HepG2 (cell line): Measurements from ENCODE around the gene NF2. TPM values are rescaled to one million over a fixed set of nuclear protein-coding genes. Genes with fewer than 3 reads are reported as not detected.

ENCODE experiments used
- ATAC-seq: fragments of 200-7000 bp; cut with Tn5 transposase; 3 replicates; pipeline ENCODE4 v1.9.1; 2020; ENCODE audit warnings: mild to moderate bottlenecking, moderate library complexity
- BruUV-seq: library from RNA; stranded (reverse); fragments of 400-500 nt; replicated peaks from 2 replicates; lab custom pipeline; 2021; lab: Mats Ljungman, UMichigan
- CTCF ChIA-PET: fragments of 300-600 bp; formaldehyde crosslinking; extraction: SDS; loops from one replicate; lab custom pipeline; 2021; ENCODE audit warnings: low total read pairs, inconsistent platforms, low intra/inter-chr PET ratio; lab: Yijun Ruan, JAX
- POLR2A ChIA-PET: fragments of 350-600 bp; sonication (Branson Sonifier 250); formaldehyde crosslinking; loops from one replicate; lab custom pipeline; 2020; ENCODE audit warnings: antibody characterized with exemption, inconsistent platforms; lab: Yijun Ruan, JAX
- DNase-seq: peaks from one replicate; pipeline ENCODE4 v3.0.0-alpha.2; 2015; ENCODE audit warnings: low spot score
- FAIRE-seq: peaks from 3 replicates; lab custom pipeline; 2011; peaks lifted over from hg19 to GRCh38; lab: Jason Lieb, UNC
- H2AFZ ChIP-seq: one replicate; pipeline ENCODE4 v1.6.1; 2011; ENCODE audit warnings: low read length, inconsistent platforms
- H3K27ac ChIP-seq: fragments of 300-600 bp; 3 replicates; pipeline ENCODE4 v1.8.0; 2011; ENCODE audit warnings: mixed run types, mild to moderate bottlenecking, mixed read lengths, low read length, inconsistent platforms; ENCODE audit not compliant: insufficient read depth; ENCODE audit errors: extremely low read length
- H3K27me3 ChIP-seq, 2 experiments: fragments of 200-600 bp in 1 of 2; 2 replicates in 1 of 2; 3 replicates in 1 of 2; pipeline versions ENCODE4 v1.6.0 to v1.8.0; 2011; ENCODE audit warnings: low read length in 2 of 2, mild to moderate bottlenecking in 2 of 2, moderate library complexity in 2 of 2, inconsistent platforms in 1 of 2; ENCODE audit not compliant: insufficient read depth in 2 of 2, control insufficient read depth in 1 of 2
- H3K36me3 ChIP-seq, 2 experiments: fragments of 200-600 bp in 1 of 2; replicated peaks in 1 of 2; 2 replicates in 1 of 2; 3 replicates in 1 of 2; pipeline versions ENCODE4 v1.5.1 to v1.8.0; 2011; ENCODE audit warnings: low read length in 2 of 2, inconsistent platforms in 1 of 2; ENCODE audit not compliant: insufficient read depth in 2 of 2, control insufficient read depth in 1 of 2
- H3K4me1 ChIP-seq: 2 replicates; pipeline ENCODE4 v1.5.1; 2012; ENCODE audit warnings: low read length, inconsistent platforms; ENCODE audit not compliant: insufficient read depth
- H3K4me2 ChIP-seq: 2 replicates; pipeline ENCODE4 v1.6.0; 2011; ENCODE audit warnings: low read depth, low read length, inconsistent platforms
- H3K4me3 ChIP-seq, 3 experiments: fragments of 200-600 bp in 1 of 3; sonication (generic), shearing (Covaris generic) in 1 of 3; replicated peaks in 1 of 3; 2 replicates each; pipeline ENCODE4 v1.5.1; 2011 to 2016; ENCODE audit warnings: low read length in 3 of 3, inconsistent platforms in 2 of 3, low read depth in 2 of 3, mild to moderate bottlenecking in 2 of 3, control low read depth in 1 of 3, mixed read lengths in 1 of 3; ENCODE audit not compliant: insufficient read depth in 1 of 3
- H3K79me2 ChIP-seq: one replicate; pipeline ENCODE4 v1.6.1; 2011; ENCODE audit warnings: low read length, inconsistent platforms; ENCODE audit not compliant: insufficient read depth
- H3K9ac ChIP-seq: 2 replicates; pipeline ENCODE4 v1.6.0; 2011; ENCODE audit warnings: mild to moderate bottlenecking, low read depth, low read length, inconsistent platforms; ENCODE audit not compliant: insufficient read depth
- H3K9me3 ChIP-seq: 2 replicates; pipeline ENCODE4 v1.5.1; 2012; ENCODE audit warnings: mild to moderate bottlenecking, low read length
- H4K20me1 ChIP-seq: 2 replicates; pipeline ENCODE4 v1.6.0; 2011; ENCODE audit warnings: inconsistent platforms, mild to moderate bottlenecking, low read length, moderate library complexity; ENCODE audit not compliant: insufficient read depth
- DNMT3B ChIP-seq: conservative IDR thresholded peaks from 2 replicates; pipeline ENCODE4 v1.6.1; 2016; ENCODE audit warnings: missing biosample characterization, control low read depth
- FOXP1 ChIP-seq, 2 experiments: fragments of 450-650 bp in 1 of 2; IDR thresholded peaks; 2 replicates each; pipeline ENCODE4 v1.6.1; 2017 to 2018; ENCODE audit warnings: antibody characterized with exemption in 1 of 2
- MNT ChIP-seq: fragments of 450-650 bp; IDR thresholded peaks from 2 replicates; pipeline ENCODE4 v1.6.1; 2016
- THAP8 ChIP-seq: sonication (generic); formaldehyde crosslinking; IDR thresholded peaks from 2 replicates; pipeline ENCODE4 v1.5.1; 2020; ENCODE audit warnings: missing genetic modification reagents, mild to moderate bottlenecking, borderline replicate concordance
- USF2 ChIP-seq, 2 experiments: sonication (generic) in 1 of 2; formaldehyde crosslinking in 1 of 2; IDR thresholded peaks; 2 replicates each; pipeline versions ENCODE4 v1.5.1 to v1.6.1; 2011 to 2020; ENCODE audit warnings: borderline replicate concordance in 1 of 2, low read depth in 1 of 2, low read length in 1 of 2, mild to moderate bottlenecking in 1 of 2, missing genetic modification reagents in 1 of 2, moderate library complexity in 1 of 2
- WIZ ChIP-seq: sonication (generic); formaldehyde crosslinking; IDR thresholded peaks from 2 replicates; pipeline ENCODE4 v1.5.1; 2020; ENCODE audit warnings: mild to moderate bottlenecking, missing genetic modification reagents
- ZFP62 ChIP-seq: sonication (generic); formaldehyde crosslinking; IDR thresholded peaks from 2 replicates; pipeline ENCODE4 v1.4.0; 2020; ENCODE audit warnings: missing genetic modification reagents
- ZSCAN29 ChIP-seq: sonication (generic); formaldehyde crosslinking; conservative IDR thresholded peaks from 2 replicates; pipeline ENCODE4 v1.4.0; 2020; ENCODE audit warnings: mild to moderate bottlenecking, missing genetic modification reagents
- ZUFSP ChIP-seq: sonication (generic); formaldehyde crosslinking; IDR thresholded peaks from 2 replicates; pipeline ENCODE4 v1.9.0; 2021; ENCODE audit warnings: missing genetic modification reagents, mild to moderate bottlenecking, borderline replicate concordance
- WGBS: methylation state at CpG from one replicate; pipeline ENCODE4 v1.1.6; 2017; ENCODE audit warnings: low lambda C conversion rate; 5-methylcytosine and 5-hydroxymethylcytosine counted together
- in situ Hi-C: cut with HindIII; loops from 2 replicates; pipeline ENCODE4 v1.10.0; 2017; ENCODE audit warnings: low pct_unique_long_range_greater_than_20kb; ENCODE audit not compliant: extremely low pct_ligation_motif_present
- intact Hi-C: fragments of 100-400 bp; cut with micrococcal nuclease; formaldehyde crosslinking; loops from one replicate; pipeline ENCODE4 v1.10.0; 2022; ENCODE audit not compliant: unreplicated experiment
- polyA plus RNA-seq, 8 experiments: library from polyadenylated mRNA; depleted of rRNA in 3 of 8; stranded (reverse) in 7 of 8; unstranded in 1 of 8; fragments of >200 nt; fragmentation: Illumina TruSeq in 4 of 8; extraction: Trizol in 4 of 8; gene quantifications; 2 replicates each; pipeline versions ENCODE4 v1.2.1 to v1.2.3, GENCODE V29; 2011 to 2016; ENCODE audit warnings: low read depth in 4 of 8, missing spikeins in 1 of 8, mixed read lengths in 1 of 8; ENCODE audit not compliant: insufficient read depth in 1 of 8
- total RNA-seq, 5 experiments: library from RNA; depleted of rRNA; stranded (reverse); fragments of >200 nt; fragmentation: Illumina TruSeq; extraction: Trizol; gene quantifications; 2 replicates each; pipeline ENCODE4 v1.2.3, GENCODE V29; 2016; ENCODE audit warnings: low read depth in 1 of 5

The NF2 gene
- total and polyA plus RNA-seq, 2 of the 13 experiments (the other 11 are each of a cell fraction or from before 2014, with no cell fraction given) = 9.3 to 33.3 TPM

GRCh38 chr22:29610780-29611179 is 7.3 kb downstream of the NF2 start:
- Histone ChIP-seq H3K4me2 (no peak overlapping the region), H3K9me3 (no peaks in the 10 kb centered on the region), H3K4me3 (no peak overlapping the region), H3K79me2 (peaks cover 46% of the 10 kb centered on the region), H4K20me1 (no peaks in the 10 kb centered on the region), H3K9ac (no peak overlapping the region), H3K27me3 (no peaks in the 10 kb centered on the region), H3K36me3 (no peaks in the 10 kb centered on the region), H2AFZ (no peak overlapping the region), H3K27ac (no peak overlapping the region), H3K4me1 (peaks cover 18% of the 10 kb centered on the region)
- WGBS = 71% methylated on average over 1 of the region's 1 CpG
- BruUV-seq = no TSS peak
- ATAC-seq (no peak), FAIRE-seq (no peak), DNase-seq (no peak)
- intact Hi-C loops = no loop called here
- ChIA-PET POLR2A (no interaction called here), CTCF (no interaction called here)
- in situ Hi-C loops = no loop called here
- TF ChIP-seq ZUFSP (no peak), DNMT3B (CRISPR knock-in tag) (no peak), ZSCAN29 (CRISPR knock-in tag) (no peak), FOXP1 (IDR thresholded peaks at IDR 0.05) (no peak), FOXP1 (CRISPR knock-in tag; IDR thresholded peaks at IDR 0.05) (no peak)

- no peaks in the 10 kb centered on the region for H3K27me3 ChIP-seq
- no peak overlapping the region for H3K4me2 ChIP-seq
- no peaks in the 10 kb centered on the region for H3K36me3 ChIP-seq
- intact Hi-C loops (no loop called here), in situ Hi-C loops (no loop called here)
- no peaks in the 10 kb centered on the region for H3K9me3 ChIP-seq
- H3K9ac ChIP-seq = no peak overlapping the region
- BruUV-seq = no TSS peak
- POLR2A ChIA-PET = no interaction called here
- H3K79me2 ChIP-seq = peaks cover 24% of the 10 kb centered on the region
- H3K27ac ChIP-seq = no peak overlapping the region
- DNase-seq (no peak), FAIRE-seq (no peak), ATAC-seq (no peak)
- WGBS = 95% methylated on average over 4 of the region's 4 CpGs
- 0 out of 2 replicates have a peak, but pooled peaks cover 8% of the 10 kb centered on the region for H3K4me1 ChIP-seq
- no peak overlapping the region for H2AFZ ChIP-seq
- H3K4me3 ChIP-seq = no peak overlapping the region
- H4K20me1 ChIP-seq = no peaks in the 10 kb centered on the region
- CTCF ChIA-PET = no interaction called here
- TF ChIP-seq USF2 (IDR thresholded peaks at IDR 0.05; ENCODE audit: low read depth, low read length) (no peak), USF2 (CRISPR knock-in tag; IDR thresholded peaks at IDR 0.05; ENCODE audit: borderline replicate concordance) (no peak), THAP8 (CRISPR knock-in tag) (no peak), WIZ (CRISPR knock-in tag) (no peak), MNT (no peak), ZFP62 (CRISPR knock-in tag) (no peak)
These were observed 12.4 kb downstream of the NF2 start for GRCh38 chr22:29615705-29616327.
